Esophagus (tissue), 2 donors: ENCODE data around the gene NELFA. TPM values are rescaled to one million over a fixed set of nuclear protein-coding genes. Genes with fewer than 3 reads are reported as not detected.

Source experiments
- H3K27ac ChIP-seq, 2 donors: one replicate each; pipeline ENCODE4 v1.5.1; 2013; ENCODE audit warnings: low read depth in 2 of 2, mild to moderate bottlenecking in 2 of 2, inconsistent platforms in 1 of 2, low read length in 1 of 2, moderate library complexity in 1 of 2
- H3K27me3 ChIP-seq, 2 donors: one replicate each; pipeline ENCODE4 v1.6.1; 2013; ENCODE audit warnings: low read length in 2 of 2, control low read depth in 1 of 2, mild to moderate bottlenecking in 1 of 2; ENCODE audit not compliant: insufficient read depth in 2 of 2, control insufficient read depth in 1 of 2
- H3K36me3 ChIP-seq, 2 donors: one replicate each; pipeline ENCODE4 v1.6.1; 2013; ENCODE audit warnings: low read length in 1 of 2; ENCODE audit not compliant: control insufficient read depth in 2 of 2, insufficient read depth in 2 of 2
- H3K4me1 ChIP-seq, 2 donors: one replicate each; pipeline ENCODE4 v1.6.1; 2013; ENCODE audit warnings: low read length in 1 of 2; ENCODE audit not compliant: control insufficient read depth in 2 of 2, insufficient read depth in 2 of 2
- H3K4me3 ChIP-seq, 2 donors: one replicate each; pipeline ENCODE4 v1.5.1; 2013; ENCODE audit warnings: low read length in 2 of 2, mild to moderate bottlenecking in 2 of 2, low read depth in 1 of 2, moderate library complexity in 1 of 2
- H3K9me3 ChIP-seq, 2 donors: one replicate each; pipeline ENCODE4 v1.6.1; 2013; ENCODE audit warnings: mild to moderate bottlenecking in 2 of 2, low read depth in 1 of 2, low read length in 1 of 2, moderate library complexity in 1 of 2; ENCODE audit not compliant: control insufficient read depth in 2 of 2, insufficient read depth in 1 of 2
- WGBS, 2 donors: extraction: QIAGEN DNeasy Blood & Tissue Kit; methylation state at CpG; one replicate each; pipeline ENCODE4 v1.1.7; 2013; 5-methylcytosine and 5-hydroxymethylcytosine counted together
- polyA plus RNA-seq, 2 donors: library from polyadenylated mRNA; stranded (reverse); fragments of 200-250 nt; gene quantifications; one replicate each; pipeline ENCODE4 v1.2.3, GENCODE V29; 2013
- donor health status: healthy with polysubstance abuse.
- donor health status: Bipolar disorder and iron deficiency.

NELFA gene
- polyA plus RNA-seq, 2 donors, result 27.1 to 35.4 TPM

DNA sequence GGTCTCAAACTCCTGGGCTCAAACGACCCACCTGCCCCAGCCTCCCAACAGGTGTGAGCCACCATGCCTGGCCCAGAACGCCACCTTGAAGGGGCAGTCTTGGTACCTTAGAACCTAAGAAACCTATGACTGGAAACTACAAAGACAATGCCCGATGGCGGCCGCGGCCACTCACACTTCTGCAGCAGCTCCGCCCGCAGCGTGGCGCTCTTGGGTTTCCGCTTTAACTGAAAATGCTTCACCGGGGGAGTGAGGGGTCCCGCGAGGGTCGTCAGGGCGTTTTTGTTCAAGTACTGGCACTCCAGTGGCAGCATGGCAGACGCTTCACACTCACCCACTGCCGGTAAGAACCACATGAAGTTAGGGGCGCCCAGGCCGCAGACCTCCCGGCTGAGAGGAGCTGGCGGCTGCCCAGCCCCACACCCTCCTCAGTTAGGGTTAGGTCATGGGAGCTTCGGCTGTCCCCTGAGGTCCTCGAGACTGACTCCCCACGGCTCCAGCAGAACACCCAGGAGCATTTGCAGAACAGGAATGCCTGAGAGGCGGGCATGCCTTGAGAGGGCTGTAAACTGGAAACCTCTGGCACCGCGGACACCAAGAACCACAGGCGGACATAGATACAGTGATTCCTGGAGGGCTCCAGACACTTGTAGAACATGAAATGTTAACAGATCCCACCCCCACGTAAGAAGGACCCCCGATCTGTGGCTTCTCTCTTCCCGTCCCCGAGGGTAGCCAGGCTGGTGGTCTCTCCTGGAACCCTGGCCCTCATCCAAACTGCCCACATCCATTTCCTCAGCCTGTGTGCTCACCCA, 19.0 kb downstream of the NELFA start:
- Histone ChIP-seq H3K9me3 (no peaks in the 10 kb centered on the region), H3K27me3 (no peaks in the 10 kb centered on the region), H3K4me3 (no peak overlapping the region), H3K4me1 (peaks cover 7% of the 10 kb centered on the region in 2 donors), H3K27ac (no peak overlapping the region), H3K36me3 (peaks cover 2 to 57% of the 10 kb centered on the region in 2 donors)
- 93 to 94% methylated on average over 32 to 33 of the region's 33 CpGs for WGBS, 2 donors

DNA sequence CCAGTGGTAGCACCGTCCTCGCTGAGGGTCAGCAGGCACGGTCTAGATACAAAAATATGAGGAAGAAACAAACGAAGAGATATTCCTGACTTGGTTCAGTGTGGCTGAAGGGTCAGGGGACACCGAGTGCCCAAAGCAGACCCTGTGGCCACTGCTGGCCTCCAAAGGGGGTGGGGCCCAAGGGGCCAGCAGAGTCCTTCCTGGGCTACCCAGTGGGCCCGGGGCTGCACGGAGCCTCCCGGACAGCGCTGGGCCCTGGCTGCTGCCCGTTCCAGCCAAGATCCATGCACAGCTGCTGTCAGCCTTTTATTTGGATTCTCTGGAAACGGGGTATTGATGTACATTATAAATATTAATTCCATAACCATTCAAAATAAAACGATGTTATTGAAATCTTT, 20.4 kb downstream of the NELFA start:
- Histone ChIP-seq H3K27ac (no peak overlapping the region), H3K4me3 (no peak overlapping the region), H3K27me3 (no peaks in the 10 kb centered on the region), H3K9me3 (no peaks in the 10 kb centered on the region), H3K36me3 (peaks cover 8 to 70% of the 10 kb centered on the region in 2 donors), H3K4me1 (peaks cover 5 to 7% of the 10 kb centered on the region in 2 donors)
- 91 to 95% methylated on average over 12 of the region's 12 CpGs for WGBS, 2 donors

- no peaks in the 10 kb centered on the region for H3K27me3 ChIP-seq
- 94 to 95% methylated on average over 26 of the region's 26 CpGs for WGBS, 2 donors
- H3K4me1 ChIP-seq, result peaks cover 5 to 7% of the 10 kb centered on the region in 2 donors
- no peak overlapping the region for H3K4me3 ChIP-seq
- H3K9me3 ChIP-seq, result no peaks in the 10 kb centered on the region
- no peak overlapping the region for H3K27ac ChIP-seq
- peaks cover 8 to 74% of the 10 kb centered on the region in 2 donors for H3K36me3 ChIP-seq
Observed at GRCh38 chr4:1987721-1988326, 20.9 kb downstream of the NELFA start.

GRCh38 chr4:1987296-1987695, 21.5 kb downstream of the NELFA start:
- Histone ChIP-seq H3K36me3 (peaks cover 8 to 76% of the 10 kb centered on the region in 2 donors), H3K4me1 (peaks cover 2 to 3% of the 10 kb centered on the region in 2 donors), H3K9me3 (no peaks in the 10 kb centered on the region), H3K27ac (no peak overlapping the region), H3K27me3 (no peaks in the 10 kb centered on the region), H3K4me3 (no peak overlapping the region)
- WGBS, 2 donors, result 92 to 93% methylated on average over 15 to 19 of the region's 19 CpGs

DNA sequence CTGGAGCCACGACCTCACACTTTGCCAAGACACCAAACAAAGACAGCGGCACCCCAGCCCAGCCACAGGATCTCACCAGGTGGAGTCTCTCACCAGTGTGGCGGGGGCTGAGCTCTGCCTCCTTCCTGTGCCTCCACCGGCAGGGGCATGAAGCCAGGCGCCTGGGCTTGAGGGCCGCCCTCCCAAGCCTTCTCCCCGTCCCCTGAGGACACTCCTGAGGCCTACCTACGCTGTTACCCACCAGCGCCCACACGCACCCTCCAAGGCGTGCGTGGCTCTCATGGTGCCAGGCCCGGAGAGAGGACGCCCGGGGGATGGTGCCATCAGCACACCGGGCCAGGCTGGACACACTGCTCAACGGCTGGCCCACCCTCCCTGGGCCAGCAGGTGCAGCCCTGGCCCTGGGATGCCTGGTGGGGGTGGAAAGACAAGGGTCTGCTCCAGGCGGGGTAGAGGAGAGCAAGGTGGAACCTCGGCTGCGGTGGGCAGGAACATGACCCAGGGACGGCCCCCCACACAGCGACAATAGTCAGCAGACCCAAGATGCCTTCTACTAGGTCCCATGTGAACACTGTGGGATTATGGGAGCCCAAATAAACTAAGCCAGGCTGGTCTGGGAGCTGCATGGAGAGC, 22.1 kb downstream of the NELFA start:
- no peak overlapping the region for H3K27ac ChIP-seq
- 89% methylated on average over 22 of the region's 22 CpGs for WGBS, 2 donors
- peaks cover 8 to 76% of the 10 kb centered on the region in 2 donors for H3K36me3 ChIP-seq
- no peaks in the 10 kb centered on the region for H3K4me1 ChIP-seq
- no peaks in the 10 kb centered on the region for H3K9me3 ChIP-seq
- H3K27me3 ChIP-seq, result no peaks in the 10 kb centered on the region
- no peak overlapping the region for H3K4me3 ChIP-seq

DNA sequence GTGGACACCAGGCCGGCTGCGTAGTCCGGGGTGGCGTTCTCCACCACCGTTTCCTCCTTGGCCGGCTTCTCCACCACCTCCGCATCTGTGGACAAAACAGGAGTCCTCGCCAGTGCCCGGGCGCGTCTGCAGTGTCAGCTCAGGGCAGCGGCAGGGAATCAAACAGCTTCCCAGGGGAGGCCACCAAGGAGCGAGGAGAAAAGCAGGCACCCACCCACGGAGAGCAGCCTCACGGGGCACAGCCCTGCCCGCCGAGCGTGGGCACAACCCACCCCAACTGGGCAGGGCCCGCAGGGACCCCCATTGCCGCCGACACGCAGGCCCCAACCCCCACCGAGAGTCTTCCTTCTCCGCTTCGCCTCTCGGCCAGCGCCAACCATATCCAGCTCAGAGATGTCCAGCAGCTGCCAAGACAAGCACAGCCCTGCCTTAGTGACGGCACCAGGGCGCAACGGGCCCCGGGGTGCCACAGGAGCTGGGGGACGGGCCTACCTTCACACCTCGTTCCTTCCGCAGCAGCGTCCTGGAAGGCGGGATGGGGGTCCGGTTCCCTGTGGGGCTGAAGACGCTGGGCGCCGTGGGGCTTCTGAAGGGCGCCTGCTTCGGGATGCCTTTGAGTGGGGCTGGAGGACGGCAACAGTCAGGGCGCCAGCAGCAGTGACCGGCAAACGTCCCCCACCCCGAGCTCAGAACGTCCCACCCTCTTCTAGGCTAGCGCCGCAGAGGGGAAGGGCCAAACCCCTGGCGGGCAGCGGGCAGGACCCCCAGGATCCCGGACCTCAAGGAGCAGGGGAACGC, 22.8 kb downstream of the NELFA start:
- 92 to 93% methylated on average over 52 to 54 of the region's 54 CpGs for WGBS, 2 donors
- Histone ChIP-seq H3K4me3 (no peak overlapping the region), H3K36me3 (peaks cover 8 to 78% of the 10 kb centered on the region in 2 donors)

GRCh38 chr4:1985294-1985693, 23.5 kb downstream of the NELFA start:
- Histone ChIP-seq H3K4me3 (no peak overlapping the region), H3K9me3 (no peaks in the 10 kb centered on the region), H3K27ac (no peak overlapping the region), H3K27me3 (no peaks in the 10 kb centered on the region), H3K4me1 (peaks cover 0 to 2% of the 10 kb centered on the region in 2 donors), H3K36me3 (peaks cover 8 to 80% of the 10 kb centered on the region in 2 donors)
- WGBS, 2 donors, result 91% methylated on average over 14 of the region's 14 CpGs

More for the DNA sequence above, 22.8 kb downstream of the NELFA start:
- peaks cover 0 to 2% of the 10 kb centered on the region in 2 donors for H3K4me1 ChIP-seq
- no peaks in the 10 kb centered on the region for H3K9me3 ChIP-seq
- H3K27ac ChIP-seq, result no peak overlapping the region
- H3K27me3 ChIP-seq, result no peaks in the 10 kb centered on the region

DNA sequence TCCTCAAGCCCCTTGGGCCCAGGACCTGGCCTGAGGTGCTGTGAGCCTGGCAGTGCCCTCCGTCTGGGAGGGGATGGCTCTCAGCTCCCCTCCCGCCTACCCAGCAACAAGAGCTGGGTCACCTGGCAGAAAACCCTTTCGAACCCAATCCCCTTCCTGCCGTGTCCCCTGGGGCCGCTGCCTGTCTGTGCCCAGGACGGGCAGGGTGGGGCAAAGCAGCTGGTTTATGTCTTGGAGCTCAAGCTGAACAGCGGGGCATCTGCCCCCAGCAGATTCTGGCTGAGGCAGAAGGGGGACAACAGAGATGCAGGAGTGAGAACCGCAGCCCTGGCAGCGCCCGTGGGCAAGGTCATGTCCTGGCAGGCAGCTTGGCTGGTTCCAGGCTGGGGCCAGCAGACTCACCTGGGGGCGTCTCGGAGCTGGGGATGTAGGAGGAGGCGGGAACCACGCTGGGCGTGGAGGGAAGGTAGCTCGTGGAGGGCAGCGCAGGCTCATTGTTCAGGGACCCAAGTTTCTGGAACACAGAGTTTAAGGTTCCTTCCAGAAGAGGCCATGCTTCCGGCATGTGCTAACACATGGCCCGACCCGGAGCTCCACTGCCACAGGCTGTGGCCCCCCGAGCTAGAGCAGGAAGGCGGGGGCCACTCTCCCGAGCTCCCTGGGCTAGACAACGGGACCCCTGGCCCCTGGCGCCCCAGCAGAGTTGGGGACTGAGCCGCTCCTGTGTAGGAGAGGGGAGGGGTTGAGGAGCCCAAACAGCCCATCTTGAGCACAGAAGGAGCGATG, 24.2 kb downstream of the NELFA start:
- H3K27ac ChIP-seq, result no peak overlapping the region
- peaks cover 8 to 80% of the 10 kb centered on the region in 2 donors for H3K36me3 ChIP-seq
- H3K4me1 ChIP-seq, result peaks cover 0 to 2% of the 10 kb centered on the region in 2 donors
- no peaks in the 10 kb centered on the region for H3K9me3 ChIP-seq
- 55 to 70% methylated on average over 27 of the region's 27 CpGs for whole genome bisulfite sequencing, 2 donors
- no peak overlapping the region for H3K4me3 ChIP-seq
- no peaks in the 10 kb centered on the region for H3K27me3 ChIP-seq
